IMR-90 (cell line): ENCODE results near the gene RHO. TPM values are rescaled to one million over a fixed set of nuclear protein-coding genes. Genes with fewer than 3 reads are reported as not detected.

Experiments
- ATAC-seq: fragments of 200-7000 bp; cut with Tn5 transposase; 2 replicates; pipeline ENCODE4 v1.9.1; 2020; ENCODE audit warnings: low read depth, mild to moderate bottlenecking, moderate library complexity
- BruUV-seq: library from RNA; stranded (reverse); fragments of 400-500 nt; replicated peaks from 2 replicates; lab custom pipeline; 2021; lab: Mats Ljungman, UMichigan
- CTCF ChIA-PET: fragments of 300-600 bp; formaldehyde crosslinking; extraction: SDS; loops from one replicate; lab custom pipeline; 2021; ENCODE audit warnings: antibody characterized with exemption; lab: Yijun Ruan, JAX
- POLR2A ChIA-PET: fragments of 300-600 bp; sonication (Branson Sonifier 250); formaldehyde crosslinking; loops from one replicate; lab custom pipeline; 2022; ENCODE audit warnings: antibody characterized with exemption; ENCODE audit not compliant: unreplicated experiment; lab: Charles Lee
- DNase-seq: peaks from one replicate; pipeline ENCODE4 v3.0.0; 2013
- H2AFZ ChIP-seq: replicated peaks from 2 replicates; pipeline ENCODE3; 2013; ENCODE audit warnings: low read length, mild to moderate bottlenecking; ENCODE audit not compliant: poor library complexity
- H2AK5ac ChIP-seq: 2 replicates; pipeline ENCODE4 v1.6.1; 2013; ENCODE audit warnings: low read depth, low read length, inconsistent platforms
- H2AK9ac ChIP-seq: replicated peaks from 2 replicates; pipeline ENCODE3; 2013; ENCODE audit warnings: mild to moderate bottlenecking, low read depth, low read length, moderate library complexity; ENCODE audit not compliant: poor library complexity
- H2BK120ac ChIP-seq: 2 replicates; pipeline ENCODE4 v1.6.1; 2013; ENCODE audit warnings: low read depth, low read length, inconsistent platforms
- H2BK15ac ChIP-seq: 3 replicates; pipeline ENCODE4 v1.6.1; 2013; ENCODE audit warnings: low read depth, low read length, inconsistent platforms
- H2BK20ac ChIP-seq: 2 replicates; pipeline ENCODE4 v1.6.1; 2013; ENCODE audit warnings: low read depth, mild to moderate bottlenecking, inconsistent platforms, low read length, moderate library complexity
- H2BK5ac ChIP-seq: 2 replicates; pipeline ENCODE4 v1.6.1; 2013; ENCODE audit warnings: mild to moderate bottlenecking, low read depth, low read length, inconsistent platforms; ENCODE audit not compliant: poor library complexity, severe bottlenecking
- H3K14ac ChIP-seq: replicated peaks from 2 replicates; pipeline ENCODE4 v1.6.1; 2013; ENCODE audit warnings: low read depth, low read length, inconsistent platforms
- H3K18ac ChIP-seq: 2 replicates; pipeline ENCODE4 v1.6.1; 2013; ENCODE audit warnings: low read depth, low read length, control low read depth
- H3K23ac ChIP-seq: 2 replicates; pipeline ENCODE4 v1.6.1; 2013; ENCODE audit warnings: low read depth, low read length, inconsistent platforms
- H3K27ac ChIP-seq: 2 replicates; pipeline ENCODE4 v1.5.1; 2013; ENCODE audit warnings: mild to moderate bottlenecking, control low read depth, low read length; ENCODE audit not compliant: insufficient read depth
- H3K27me3 ChIP-seq: 2 replicates; pipeline ENCODE4 v1.6.1; 2013; ENCODE audit warnings: low read length; ENCODE audit not compliant: control insufficient read depth, insufficient read depth
- H3K36me3 ChIP-seq: 2 replicates; pipeline ENCODE4 v1.6.1; 2013; ENCODE audit warnings: low read length, mixed read lengths; ENCODE audit not compliant: control insufficient read depth, insufficient read depth
- H3K4ac ChIP-seq: 2 replicates; pipeline ENCODE4 v1.6.1; 2013; ENCODE audit warnings: low read depth, low read length, inconsistent platforms
- H3K4me1 ChIP-seq: 2 replicates; pipeline ENCODE4 v1.6.1; 2013; ENCODE audit warnings: low read length, mixed read lengths; ENCODE audit not compliant: control insufficient read depth, insufficient read depth
- H3K4me2 ChIP-seq: 2 replicates; pipeline ENCODE4 v1.6.1; 2013; ENCODE audit warnings: low read depth, mild to moderate bottlenecking, control low read depth, low read length, moderate library complexity
- H3K4me3 ChIP-seq: 2 replicates; pipeline ENCODE4 v1.5.1; 2013; ENCODE audit warnings: low read depth, mild to moderate bottlenecking, control low read depth, low read length, moderate library complexity; ENCODE audit not compliant: insufficient read depth
- H3K56ac ChIP-seq: 2 replicates; pipeline ENCODE4 v1.6.1; 2013; ENCODE audit warnings: low read length, inconsistent platforms; ENCODE audit not compliant: insufficient read depth; ENCODE audit errors: extremely low read depth
- H3K79me1 ChIP-seq, 2 experiments: 2 replicates each; pipeline ENCODE4 v1.6.1; 2013; ENCODE audit warnings: low read length in 2 of 2, inconsistent platforms in 1 of 2, low read depth in 1 of 2
- H3K9ac ChIP-seq: 2 replicates; pipeline ENCODE4 v1.6.1; 2013; ENCODE audit warnings: low read depth, low read length, control low read depth
- H3K9me1 ChIP-seq: 2 replicates; pipeline ENCODE4 v1.6.1; 2013; ENCODE audit warnings: low read length, inconsistent platforms; ENCODE audit not compliant: insufficient read depth
- H3K9me3 ChIP-seq: 2 replicates; pipeline ENCODE4 v1.6.1; 2013; ENCODE audit warnings: low read length; ENCODE audit not compliant: control insufficient read depth, insufficient read depth
- H4K20me1 ChIP-seq: 2 replicates; pipeline ENCODE4 v1.6.1; 2013; ENCODE audit warnings: low read length, inconsistent platforms; ENCODE audit not compliant: insufficient read depth
- H4K5ac ChIP-seq: 2 replicates; pipeline ENCODE4 v1.6.1; 2013; ENCODE audit warnings: mild to moderate bottlenecking, low read depth, low read length, control low read depth
- H4K8ac ChIP-seq, 2 experiments: 2 replicates each; pipeline ENCODE4 v1.6.1; 2013; ENCODE audit warnings: low read depth in 2 of 2, low read length in 2 of 2, control low read depth in 1 of 2, inconsistent platforms in 1 of 2
- H4K91ac ChIP-seq: 2 replicates; pipeline ENCODE4 v1.6.1; 2013; ENCODE audit warnings: low read depth, low read length, inconsistent platforms; ENCODE audit not compliant: insufficient read depth
- BHLHE40 ChIP-seq: fragments of 150-350 bp; IDR thresholded peaks from 2 replicates; pipeline ENCODE4 v1.6.1; 2016; ENCODE audit warnings: mild to moderate bottlenecking, low read depth, low read length
- CEBPB ChIP-seq: IDR thresholded peaks from 2 replicates; pipeline ENCODE4 v1.6.1; 2012; ENCODE audit warnings: low read depth, low read length, improper control_type of control experiment
- CHD1 ChIP-seq: IDR thresholded peaks from 2 replicates; pipeline ENCODE4 v1.6.1; 2012; ENCODE audit warnings: low read depth, low read length, improper control_type of control experiment
- FOS ChIP-seq: fragments of 150-350 bp; IDR thresholded peaks from 2 replicates; pipeline ENCODE4 v1.6.1; 2016; ENCODE audit warnings: low read depth, low read length
- MAFK ChIP-seq: IDR thresholded peaks from 2 replicates; pipeline ENCODE4 v1.6.1; 2012; ENCODE audit warnings: low read depth, low read length, improper control_type of control experiment
- MAZ ChIP-seq: IDR thresholded peaks from 2 replicates; pipeline ENCODE4 v1.6.1; 2012; ENCODE audit warnings: low read depth, mild to moderate bottlenecking, low read length, improper control_type of control experiment, moderate library complexity, borderline replicate concordance
- MXI1 ChIP-seq: IDR thresholded peaks from 2 replicates; pipeline ENCODE4 v1.6.1; 2012; ENCODE audit warnings: low read depth, mild to moderate bottlenecking, low read length, moderate library complexity, borderline replicate concordance
- NFE2L2 ChIP-seq: fragments of 150-350 bp; IDR thresholded peaks from 2 replicates; pipeline ENCODE4 v1.6.1; 2016; ENCODE audit warnings: low read depth, mild to moderate bottlenecking, low read length
- POLR2A ChIP-seq: IDR thresholded peaks from 2 replicates; pipeline ENCODE4 v1.6.1; 2012; ENCODE audit warnings: mild to moderate bottlenecking, low read depth, low read length
- RAD21 ChIP-seq: IDR thresholded peaks from 2 replicates; pipeline ENCODE4 v1.6.1; 2012; ENCODE audit warnings: low read length, improper control_type of control experiment
- RFX5 ChIP-seq: IDR thresholded peaks from 2 replicates; pipeline ENCODE4 v1.8.0; 2012; ENCODE audit warnings: low read depth, mild to moderate bottlenecking, low read length, moderate library complexity
- SMC3 ChIP-seq: fragments of 150-350 bp; IDR thresholded peaks from 2 replicates; pipeline ENCODE4 v1.6.1; 2016; ENCODE audit warnings: low read depth, mild to moderate bottlenecking, antibody characterized with exemption, low read length, moderate library complexity
- USF2 ChIP-seq: fragments of 150-350 bp; IDR thresholded peaks from 2 replicates; pipeline ENCODE4 v1.6.1; 2017; ENCODE audit warnings: mild to moderate bottlenecking, antibody characterized with exemption, low read length, low read depth
- WGBS, 2 experiments: methylation state at CpG; one replicate each; pipeline versions ENCODE4 v1.1.5 to v1.1.7; 2013; ENCODE audit warnings: missing lambda C conversion rate in 2 of 2; ENCODE audit not compliant: insufficient read length in 1 of 2; ENCODE audit errors: extremely low coverage in 2 of 2; 5-methylcytosine and 5-hydroxymethylcytosine counted together
- dilution Hi-C: fragments of 300-500 bp; cut with HindIII; formaldehyde crosslinking; loops from one replicate; pipeline ENCODE4 v1.14.3; 2018; ENCODE audit warnings: low sequenced_read_pairs; ENCODE audit not compliant: unreplicated experiment
- in situ Hi-C: fragments of 300-500 bp; cut with MboI; formaldehyde crosslinking; loops from 3 replicates; pipeline ENCODE4 v1.14.3; 2019; ENCODE audit warnings: low sequenced_read_pairs, inconsistent platforms, mixed read lengths
- intact Hi-C: fragments of 100-400 bp; cut with micrococcal nuclease; formaldehyde crosslinking; loops from 2 replicates; pipeline ENCODE4 v1.10.0; 2022
- polyA plus RNA-seq, 3 experiments: library from polyadenylated mRNA; depleted of rRNA; stranded (reverse); fragments of >200 nt; gene quantifications; 2 replicates each; pipeline ENCODE4 v1.2.3, GENCODE V29; 2012; ENCODE audit warnings: low replicate concordance in 1 of 3
- total RNA-seq: library from RNA; depleted of rRNA; stranded (reverse); fragments of >200 nt; gene quantifications from 2 replicates; pipeline ENCODE4 v1.2.3, GENCODE V29; 2012
- TF ChIP-seq, protein P1 (sequence below): fragments of 150-350 bp; IDR thresholded peaks from 2 replicates; pipeline ENCODE4 v1.6.1; 2016; ENCODE audit warnings: low read depth, mild to moderate bottlenecking, low read length, moderate library complexity, borderline replicate concordance

Gene RHO
- total and polyA plus RNA-seq, 2 of the 4 experiments (the other 2 are of a cell fraction), result not detected

GRCh38 chr3:129536804-129537203 is 8.4 kb downstream of the RHO start:
- no peaks in the 10 kb centered on the region for H3K9me1 ChIP-seq
- H3K56ac ChIP-seq, result no peak overlapping the region
- peaks cover 5% of the 10 kb centered on the region; the same call in 1 of the 2 replicates for H3K27me3 ChIP-seq
- peaks cover 3% of the 10 kb centered on the region; the same call in 1 of the 2 replicates for H3K4me1 ChIP-seq
- no peaks in the 10 kb centered on the region for H4K20me1 ChIP-seq
- no peak for ATAC-seq
- H2AFZ ChIP-seq, result no peak overlapping the region
- no peak overlapping the region for H2BK15ac ChIP-seq
- H3K4ac ChIP-seq, result no peak overlapping the region
- no peak for TF ChIP-seq RAD21
- TF ChIP-seq, protein P1, sequence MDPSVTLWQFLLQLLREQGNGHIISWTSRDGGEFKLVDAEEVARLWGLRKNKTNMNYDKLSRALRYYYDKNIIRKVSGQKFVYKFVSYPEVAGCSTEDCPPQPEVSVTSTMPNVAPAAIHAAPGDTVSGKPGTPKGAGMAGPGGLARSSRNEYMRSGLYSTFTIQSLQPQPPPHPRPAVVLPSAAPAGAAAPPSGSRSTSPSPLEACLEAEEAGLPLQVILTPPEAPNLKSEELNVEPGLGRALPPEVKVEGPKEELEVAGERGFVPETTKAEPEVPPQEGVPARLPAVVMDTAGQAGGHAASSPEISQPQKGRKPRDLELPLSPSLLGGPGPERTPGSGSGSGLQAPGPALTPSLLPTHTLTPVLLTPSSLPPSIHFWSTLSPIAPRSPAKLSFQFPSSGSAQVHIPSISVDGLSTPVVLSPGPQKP, result no peak
- no peak for TF ChIP-seq MXI1
- no peak for TF ChIP-seq RFX5
- TF ChIP-seq BHLHE40, result no peak
- no peak for TF ChIP-seq CHD1
- no peak for TF ChIP-seq SMC3
- TF ChIP-seq MAFK, result no peak
- TF ChIP-seq MAZ, result no peak
- no peak for TF ChIP-seq FOS
- no peak for TF ChIP-seq NFE2L2
- TF ChIP-seq USF2, result no peak
- TF ChIP-seq POLR2A, result no peak
- no peak for TF ChIP-seq CEBPB
- H4K91ac ChIP-seq, result no peak overlapping the region
- in situ Hi-C loops (no loop called here), intact Hi-C loops (loop anchor here (5.0 kb wide), 1 partner anchor 85 kb away; no protein-coding TSS in a partner anchor), dilution Hi-C loops (no loop called here)
- H3K14ac ChIP-seq, result no peak overlapping the region
- no peak overlapping the region for H4K5ac ChIP-seq
- WGBS, 2 experiments, result 80% methylated on average over 1 of the region's 3 CpGs; no CpG with 5 or more reads in 1 of the 2 experiments
- H3K23ac ChIP-seq, result no peak overlapping the region
- no peak overlapping the region for H4K8ac ChIP-seq
- ChIA-PET POLR2A (no interaction called here), CTCF (no interaction called here)
- no peak overlapping the region for H3K9ac ChIP-seq
- no peak overlapping the region for H3K18ac ChIP-seq
- no peak overlapping the region for H2AK5ac ChIP-seq
- H2BK5ac ChIP-seq, result no peak overlapping the region
- no peak overlapping the region for H2BK120ac ChIP-seq
- no peaks in the 10 kb centered on the region for H3K36me3 ChIP-seq
- no peak for DNase-seq
- H3K9me3 ChIP-seq, result no peaks in the 10 kb centered on the region
- H2AK9ac ChIP-seq, result no peak overlapping the region
- H3K4me2 ChIP-seq, result no peak overlapping the region
- H3K79me1 ChIP-seq, result no peaks in the 10 kb centered on the region
- BruUV-seq, result no TSS peak
- H3K4me3 ChIP-seq, result no peak overlapping the region
- H3K27ac ChIP-seq, result no peak overlapping the region
- no peak overlapping the region for H2BK20ac ChIP-seq
